Lower leg skin (tissue), 3 donors: ENCODE data around the gene TNNT1.

ENCODE experiments used
- POLR2A ChIP-seq, 2 donors: fragments of 450-650 bp; IDR thresholded peaks; one replicate each; pipeline ENCODE4 v1.6.1; 2016 to 2017; ENCODE audit warnings: antibody characterized with exemption in 2 of 2, mild to moderate bottlenecking in 1 of 2, moderate library complexity in 1 of 2
- TF ChIP-seq, protein P1 (sequence below), 3 donors: fragments of 450-650 bp; IDR thresholded peaks; one replicate each; pipeline ENCODE4 v1.5.1; 2016; ENCODE audit warnings: antibody characterized with exemption in 3 of 3, mild to moderate bottlenecking in 3 of 3, moderate library complexity in 2 of 3

DNA sequence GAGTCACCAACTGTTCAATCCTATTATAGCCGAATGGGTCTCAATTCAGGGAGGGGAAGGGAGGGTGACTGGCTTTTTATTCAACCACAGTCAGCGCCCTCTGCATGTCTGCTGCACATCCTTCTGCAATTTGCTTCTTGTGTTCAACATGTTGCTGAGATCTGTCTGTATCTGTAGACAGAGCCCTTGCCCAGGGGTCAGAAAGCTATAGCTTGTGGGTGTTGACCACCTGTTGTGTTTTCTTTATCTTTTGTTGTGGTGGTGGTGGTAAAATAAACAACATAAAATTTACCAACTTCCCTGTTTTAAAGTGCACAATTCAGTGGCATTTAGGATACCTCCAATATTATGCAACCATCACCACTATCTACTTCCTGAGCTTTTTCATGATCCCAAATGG lies 43.8 kb downstream of the TNNT1 start:
- TF ChIP-seq, protein P1, sequence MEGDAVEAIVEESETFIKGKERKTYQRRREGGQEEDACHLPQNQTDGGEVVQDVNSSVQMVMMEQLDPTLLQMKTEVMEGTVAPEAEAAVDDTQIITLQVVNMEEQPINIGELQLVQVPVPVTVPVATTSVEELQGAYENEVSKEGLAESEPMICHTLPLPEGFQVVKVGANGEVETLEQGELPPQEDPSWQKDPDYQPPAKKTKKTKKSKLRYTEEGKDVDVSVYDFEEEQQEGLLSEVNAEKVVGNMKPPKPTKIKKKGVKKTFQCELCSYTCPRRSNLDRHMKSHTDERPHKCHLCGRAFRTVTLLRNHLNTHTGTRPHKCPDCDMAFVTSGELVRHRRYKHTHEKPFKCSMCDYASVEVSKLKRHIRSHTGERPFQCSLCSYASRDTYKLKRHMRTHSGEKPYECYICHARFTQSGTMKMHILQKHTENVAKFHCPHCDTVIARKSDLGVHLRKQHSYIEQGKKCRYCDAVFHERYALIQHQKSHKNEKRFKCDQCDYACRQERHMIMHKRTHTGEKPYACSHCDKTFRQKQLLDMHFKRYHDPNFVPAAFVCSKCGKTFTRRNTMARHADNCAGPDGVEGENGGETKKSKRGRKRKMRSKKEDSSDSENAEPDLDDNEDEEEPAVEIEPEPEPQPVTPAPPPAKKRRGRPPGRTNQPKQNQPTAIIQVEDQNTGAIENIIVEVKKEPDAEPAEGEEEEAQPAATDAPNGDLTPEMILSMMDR (IDR thresholded peaks at IDR 0.05), result no peak
- TF ChIP-seq POLR2A (IDR thresholded peaks at IDR 0.05), result no peak
